ENCODE results near the gene CLEC4F.

CLEC4F gene, protein sequence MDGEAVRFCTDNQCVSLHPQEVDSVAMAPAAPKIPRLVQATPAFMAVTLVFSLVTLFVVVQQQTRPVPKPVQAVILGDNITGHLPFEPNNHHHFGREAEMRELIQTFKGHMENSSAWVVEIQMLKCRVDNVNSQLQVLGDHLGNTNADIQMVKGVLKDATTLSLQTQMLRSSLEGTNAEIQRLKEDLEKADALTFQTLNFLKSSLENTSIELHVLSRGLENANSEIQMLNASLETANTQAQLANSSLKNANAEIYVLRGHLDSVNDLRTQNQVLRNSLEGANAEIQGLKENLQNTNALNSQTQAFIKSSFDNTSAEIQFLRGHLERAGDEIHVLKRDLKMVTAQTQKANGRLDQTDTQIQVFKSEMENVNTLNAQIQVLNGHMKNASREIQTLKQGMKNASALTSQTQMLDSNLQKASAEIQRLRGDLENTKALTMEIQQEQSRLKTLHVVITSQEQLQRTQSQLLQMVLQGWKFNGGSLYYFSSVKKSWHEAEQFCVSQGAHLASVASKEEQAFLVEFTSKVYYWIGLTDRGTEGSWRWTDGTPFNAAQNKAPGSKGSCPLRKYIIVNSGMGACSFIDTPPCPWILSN

DNA sequence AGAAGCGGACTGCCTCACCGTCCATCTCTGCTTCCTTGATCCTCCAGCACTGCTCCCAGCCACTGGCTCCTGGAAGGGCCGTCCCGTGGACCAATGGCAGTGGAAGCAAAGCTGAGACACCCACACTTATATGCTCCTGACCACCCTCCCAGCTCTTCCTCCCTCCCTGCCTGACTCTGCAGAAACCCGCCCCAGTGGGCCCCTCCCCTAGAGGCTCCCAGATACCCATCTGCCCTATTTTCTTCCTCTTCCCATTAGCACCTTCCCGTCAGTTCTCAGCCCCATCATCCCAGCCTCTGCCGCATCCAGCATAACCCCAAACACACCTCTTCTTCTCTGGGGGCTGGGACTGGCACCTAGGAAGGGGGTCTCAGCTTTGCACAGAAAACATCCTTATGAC lies at the start of gene CLEC4F:
TSS of gene CLEC4F (minus strand) at position 101 of the 400 bp plus-strand sequence. CDS start at position 25, 76 bp downstream.
- no peak for DNase-seq

DNA sequence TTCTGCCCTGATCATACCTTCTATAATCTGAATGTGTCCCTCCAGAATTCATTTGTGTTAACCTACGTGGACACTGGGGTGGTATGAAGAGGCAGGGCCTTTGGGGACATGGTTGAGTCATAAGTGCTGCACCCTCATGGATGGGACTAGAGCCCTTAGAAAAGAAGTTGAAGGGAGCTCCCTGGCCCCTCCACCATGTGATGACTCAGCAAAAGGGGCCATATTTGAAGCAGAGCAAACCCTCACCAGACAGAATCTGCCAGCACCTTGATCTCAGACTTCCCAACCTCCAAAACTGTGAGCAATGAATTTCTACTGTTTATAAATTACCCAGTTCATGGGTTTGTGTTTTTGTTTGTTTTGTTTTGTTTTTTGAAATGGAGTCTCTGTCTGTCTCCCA lies 48.6 kb upstream of the CLEC4F start:
- no peak for DNase-seq

DNA sequence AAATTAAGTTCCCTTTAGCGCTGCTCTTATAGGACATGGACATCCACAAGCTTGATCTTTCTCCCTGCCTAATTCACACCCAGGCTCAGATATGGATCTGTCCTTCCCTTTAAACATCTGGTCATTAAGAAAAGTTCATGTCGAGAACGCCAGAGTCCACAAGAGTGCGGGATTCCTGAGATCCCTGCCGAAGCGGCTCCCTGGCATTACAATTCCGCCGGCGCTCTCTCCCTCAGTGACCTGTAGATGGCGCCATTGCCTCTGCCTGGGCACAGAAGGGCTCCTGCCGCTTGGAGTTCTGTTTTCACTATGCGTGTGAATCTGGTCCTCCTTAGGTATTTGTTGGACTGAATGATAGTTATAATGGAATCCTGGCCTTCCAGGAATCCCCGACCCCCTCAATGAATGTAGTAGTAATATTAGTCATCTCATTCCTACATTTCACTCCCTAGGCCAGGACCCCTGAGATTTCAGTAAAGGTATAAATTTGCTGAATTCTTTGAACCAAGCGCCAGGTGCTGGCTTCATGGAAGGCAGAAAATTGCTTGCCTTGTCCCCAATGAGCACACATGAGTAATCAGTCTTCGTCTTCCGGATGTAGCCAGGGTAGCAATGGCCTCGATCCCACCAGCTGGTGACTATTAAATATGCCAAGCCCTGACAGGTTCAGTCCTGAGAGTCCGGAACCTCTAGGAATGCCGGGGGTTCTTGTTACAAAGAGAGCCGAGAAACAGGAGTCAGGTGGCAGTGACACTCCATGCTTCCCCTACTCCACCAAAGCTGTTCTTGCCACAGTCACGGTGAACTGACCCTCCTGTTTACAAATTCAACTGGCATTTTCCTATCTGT lies 41.6 kb upstream of the CLEC4F start:
- DNase-seq, result no peak

DNA sequence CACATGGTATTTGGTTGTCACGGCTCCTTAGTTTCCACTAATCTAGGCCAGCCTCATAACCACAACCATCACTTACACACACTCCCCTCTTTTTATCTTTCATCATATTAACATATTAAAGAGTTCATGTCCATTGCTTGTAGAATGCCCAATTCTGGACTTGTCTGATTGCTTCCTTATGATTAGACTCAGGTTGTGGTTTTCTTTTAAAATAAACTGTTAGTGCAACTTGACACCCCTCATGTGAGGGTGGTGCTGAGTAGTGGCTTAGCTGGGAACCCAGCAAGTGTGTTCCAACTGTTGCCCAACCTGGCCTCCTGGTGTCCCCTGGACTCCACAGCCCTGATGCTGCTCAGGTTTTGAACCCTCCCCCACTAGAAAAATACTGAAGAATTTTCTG lies 35.3 kb upstream of the CLEC4F start:
- DNase-seq, result no peak

DNA sequence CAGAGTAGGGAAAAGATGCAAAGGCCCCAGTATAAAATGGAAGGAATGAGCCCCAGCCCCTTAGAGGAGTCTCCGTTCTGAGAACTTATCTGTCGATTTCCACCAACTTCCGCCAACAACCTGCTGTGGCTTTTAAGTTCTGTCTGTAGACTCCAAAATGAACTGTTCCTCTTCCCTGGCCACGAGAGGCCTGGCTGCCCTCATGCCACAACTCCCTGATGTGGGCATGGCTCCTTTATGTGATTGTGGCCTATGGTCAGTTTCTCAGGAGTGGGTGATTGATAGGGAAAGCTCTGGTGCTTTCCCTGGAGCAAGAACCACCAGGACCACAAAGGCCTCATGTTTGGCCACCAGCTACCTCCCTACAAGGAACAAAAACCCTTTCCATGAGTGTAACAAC lies 34.0 kb upstream of the CLEC4F start:
- DNase-seq, result no peak

DNA sequence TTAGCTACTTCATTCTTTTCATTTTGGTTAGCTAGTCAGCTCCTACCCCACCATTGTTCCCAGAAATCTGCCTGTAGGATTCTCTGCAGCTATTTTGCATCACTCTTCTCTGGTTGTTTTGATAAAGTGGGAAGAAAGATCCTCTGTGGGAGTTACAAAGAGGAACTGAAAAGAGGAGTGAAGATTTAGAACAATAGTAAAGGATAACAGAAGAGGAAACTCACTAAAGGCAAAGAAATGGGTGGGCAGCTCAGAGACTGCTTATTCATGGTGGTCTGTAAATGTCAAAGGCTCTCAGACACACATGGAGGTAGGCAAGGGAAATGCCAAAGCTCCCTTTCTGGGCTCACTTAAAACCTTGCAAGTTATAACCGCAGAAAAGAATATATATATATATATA lies 32.4 kb upstream of the CLEC4F start:
- no peak for DNase-seq

DNA sequence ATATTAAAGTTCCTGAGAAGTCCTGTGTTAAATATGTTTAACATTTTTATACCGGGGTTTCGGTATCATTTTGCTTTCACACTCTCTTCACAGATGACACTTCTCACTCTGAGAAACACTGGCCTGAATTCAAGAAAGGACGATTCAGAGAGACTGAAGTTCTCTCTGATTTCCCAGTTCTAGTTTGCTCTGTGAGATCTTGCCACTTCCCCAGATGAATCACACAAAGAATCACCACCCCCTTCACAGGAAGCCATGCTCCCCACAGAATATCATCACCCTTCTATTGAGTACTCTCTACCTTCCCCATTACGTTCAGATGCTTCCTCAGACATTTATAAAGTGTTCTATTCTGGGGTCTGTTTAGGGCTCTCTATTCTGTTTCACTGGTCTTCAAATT lies 31.3 kb upstream of the CLEC4F start:
- no peak for DNase-seq

DNA sequence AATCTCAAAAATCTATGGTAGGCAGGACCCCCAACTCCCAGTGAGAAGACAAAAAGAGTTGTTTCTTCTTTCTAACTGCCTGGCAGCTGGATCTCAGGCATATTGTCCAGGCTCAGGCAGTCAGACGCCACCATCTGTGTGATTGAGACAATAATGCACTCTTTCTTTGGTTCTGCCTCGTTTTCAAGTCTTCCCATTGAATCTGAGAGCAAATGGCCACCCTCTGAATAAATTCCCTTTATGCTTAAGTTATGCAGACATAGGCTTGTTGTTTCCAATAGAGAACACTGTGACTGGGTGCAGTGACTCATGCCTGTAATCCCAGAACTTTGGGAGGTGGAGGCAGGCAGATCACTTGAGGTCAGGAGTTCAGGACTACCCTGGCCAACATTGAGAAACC lies 30.5 kb upstream of the CLEC4F start:
- no peak for DNase-seq

DNA sequence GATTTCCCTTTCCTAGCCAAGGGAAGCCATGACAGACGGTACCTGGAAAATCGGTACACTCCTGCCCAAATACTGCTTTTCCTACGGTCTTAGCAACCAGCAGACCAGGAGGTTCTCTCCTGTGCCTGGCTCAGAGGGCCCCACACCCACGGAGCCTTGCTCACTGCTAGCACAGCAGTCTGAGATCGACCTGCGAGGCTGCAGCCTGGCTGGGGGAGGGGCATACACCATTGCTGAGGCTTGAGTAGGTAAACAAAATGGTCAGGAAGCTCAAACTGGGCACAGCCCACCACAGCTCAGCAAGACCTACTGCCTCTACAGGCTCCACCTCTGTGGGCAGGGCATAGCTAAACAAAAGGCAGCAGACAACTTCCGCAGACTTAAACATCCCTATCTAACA lies 22.0 kb upstream of the CLEC4F start:
- DNase-seq, result no peak

DNA sequence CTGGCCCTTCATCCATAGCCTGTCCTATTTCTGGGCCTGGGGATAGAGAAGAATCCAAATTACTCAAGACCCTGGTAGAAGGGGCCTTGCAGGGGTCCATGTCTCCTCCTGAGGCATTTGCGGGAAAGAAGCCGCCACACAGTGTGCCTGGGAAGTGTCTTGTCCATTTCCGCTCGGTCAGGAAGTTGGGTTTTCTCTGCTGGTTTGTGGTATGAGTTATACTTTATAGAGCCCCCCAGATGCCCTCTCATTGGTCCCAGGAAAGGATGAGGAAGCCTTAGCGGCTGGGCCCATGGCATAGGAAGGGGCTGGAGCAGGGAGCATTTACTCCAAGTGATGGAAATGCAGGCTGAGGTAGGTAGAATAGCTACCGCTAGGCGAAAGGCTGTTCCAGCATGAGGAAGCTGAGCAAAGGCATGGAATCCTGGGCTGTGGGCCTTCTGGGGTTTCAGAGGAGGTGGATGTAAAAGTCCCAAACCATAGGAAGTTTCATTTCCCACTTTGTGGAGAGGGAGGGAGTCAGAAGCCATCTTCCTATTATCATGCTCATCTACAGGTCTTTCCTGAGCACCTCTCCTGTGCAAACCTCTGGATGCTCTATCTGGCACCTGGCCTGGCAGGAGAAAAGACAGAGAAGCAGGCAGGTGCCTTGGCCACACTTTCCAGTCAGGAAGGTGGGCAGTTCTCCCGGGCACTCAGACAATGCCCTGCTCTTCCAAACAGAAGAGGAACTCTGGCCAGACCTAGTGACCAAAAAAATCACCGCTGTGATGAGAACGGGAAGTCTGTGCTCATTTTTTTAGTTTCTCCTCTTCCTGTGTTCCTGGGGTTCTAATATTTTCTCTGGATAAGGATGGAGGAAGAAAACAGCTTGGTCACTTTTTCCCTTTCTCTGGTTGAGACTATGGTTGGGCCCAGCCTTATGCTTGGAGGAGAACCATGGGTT lies 17.9 kb upstream of the CLEC4F start:
- no peak for DNase-seq

DNA sequence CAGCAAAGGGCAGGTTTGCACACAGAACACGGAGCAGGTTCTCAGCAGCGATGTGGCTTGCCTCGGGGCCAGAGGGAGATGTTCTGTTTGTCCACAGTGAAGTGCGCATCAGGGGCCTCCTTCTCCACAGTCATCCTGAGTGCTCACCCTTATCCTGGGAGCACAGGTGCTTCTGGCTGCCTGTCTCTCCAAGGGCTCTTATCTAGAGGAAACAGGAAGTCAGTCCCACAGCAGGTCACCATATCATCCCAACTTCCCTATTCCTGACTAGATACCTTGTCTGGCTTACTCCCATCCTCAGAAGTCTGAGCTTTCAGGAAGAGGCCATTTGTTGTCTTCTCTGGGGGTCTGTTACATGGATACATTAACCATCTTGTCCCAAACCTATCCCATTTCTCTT lies 15.2 kb upstream of the CLEC4F start, which contains the start of gene CD207:
TSS of gene CD207 (minus strand) at position 174 of the 400 bp plus-strand sequence. CDS start at position 134, 40 bp downstream.
- no peak for DNase-seq

DNA sequence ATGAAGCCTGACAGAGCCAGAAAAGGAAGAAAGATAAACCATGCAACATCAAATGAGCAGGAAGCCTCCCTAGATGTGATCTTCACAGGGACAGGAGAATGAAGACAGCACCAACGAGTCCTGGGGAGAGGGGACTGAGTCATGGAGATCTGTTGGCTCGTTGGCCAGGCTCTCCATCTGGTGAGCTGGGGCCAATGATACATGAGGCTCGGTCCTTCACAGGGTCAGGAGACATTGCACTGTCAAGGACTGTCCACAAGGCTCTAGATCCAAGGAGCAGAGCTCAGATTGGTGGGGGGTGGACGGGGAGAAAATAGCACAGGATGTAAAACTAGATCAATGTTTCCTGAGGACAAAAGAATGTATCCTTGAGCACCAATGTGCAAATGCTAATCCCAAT lies 14.5 kb upstream of the CLEC4F start:
- no peak for DNase-seq

DNA sequence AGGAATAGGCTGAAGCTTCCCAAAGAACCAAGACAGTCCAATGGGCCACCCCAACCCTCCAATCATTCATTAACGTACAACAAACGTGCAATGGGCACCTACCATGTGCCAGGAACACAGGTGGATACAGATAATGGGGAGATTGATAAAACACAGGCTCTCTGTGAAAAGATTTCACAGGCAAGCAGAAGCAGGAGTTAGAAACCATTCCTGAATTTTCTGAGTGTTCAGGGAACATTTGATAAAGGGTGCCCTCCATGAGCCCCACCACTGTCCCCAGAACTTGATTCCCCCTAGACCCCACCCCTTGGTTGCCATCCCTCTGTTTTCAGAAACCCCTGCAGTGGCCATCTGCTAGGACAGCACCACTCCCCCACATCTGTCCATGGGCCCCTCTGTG lies 13.7 kb upstream of the CLEC4F start:
- no peak for DNase-seq

DNA sequence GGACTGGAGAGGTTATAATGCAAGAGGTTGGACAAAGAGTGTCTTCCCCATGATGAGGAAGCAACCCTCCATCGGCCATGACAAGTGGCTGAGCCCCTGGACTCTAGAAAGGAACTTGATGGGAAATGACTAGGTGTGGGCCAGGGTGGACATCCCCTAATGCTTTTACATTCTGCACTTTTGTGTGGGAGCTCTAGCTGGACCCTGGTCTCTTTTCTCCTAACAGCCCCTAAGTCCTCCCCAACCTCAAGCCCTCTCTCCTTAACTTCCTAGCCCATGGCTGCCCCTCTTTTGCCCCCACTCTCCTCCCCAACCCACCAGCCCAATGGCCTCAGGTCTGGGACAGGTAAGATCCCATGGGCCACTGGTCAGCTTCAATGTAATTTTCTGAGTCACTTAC lies 12.8 kb upstream of the CLEC4F start:
- no peak for DNase-seq

DNA sequence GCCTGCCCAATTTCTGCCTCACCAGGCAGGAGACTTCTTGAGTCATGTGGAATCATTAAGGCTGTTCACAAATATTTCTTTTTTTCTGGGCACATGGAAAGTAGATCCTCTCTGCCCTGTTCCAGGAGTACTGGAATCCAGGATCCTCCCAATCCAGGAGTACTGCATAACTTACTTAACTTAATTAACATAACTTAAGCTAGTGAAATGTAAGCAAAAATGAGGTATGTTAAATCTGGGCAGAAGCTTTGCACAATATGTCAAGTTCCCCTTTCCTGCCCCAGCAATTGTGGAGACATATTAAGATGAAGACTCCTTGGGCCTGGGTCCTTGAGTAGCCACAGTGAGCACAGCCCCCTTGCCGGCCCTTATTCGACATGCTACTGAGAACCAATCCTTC lies 12.0 kb upstream of the CLEC4F start:
- DNase-seq, result no peak

DNA sequence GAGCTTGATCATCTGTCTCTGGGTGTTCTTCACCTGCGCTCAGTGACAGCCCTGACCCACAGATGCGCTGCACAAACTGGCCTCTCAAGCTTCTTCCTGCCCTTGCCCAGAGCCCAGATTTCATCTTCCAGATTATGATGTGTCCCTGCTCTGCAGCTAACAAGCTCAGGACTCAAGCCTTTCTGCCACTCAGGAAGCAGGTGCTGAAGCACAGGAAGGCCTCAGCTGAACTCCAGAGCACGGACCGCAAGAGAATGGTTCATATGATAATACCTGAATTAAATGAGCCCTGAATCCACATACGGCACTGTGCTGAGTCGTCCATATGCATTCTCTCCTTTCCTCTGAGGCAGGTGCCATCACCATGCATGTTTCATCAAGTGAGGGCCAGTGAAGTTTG lies 11.5 kb upstream of the CLEC4F start:
- DNase-seq, result no peak

DNA sequence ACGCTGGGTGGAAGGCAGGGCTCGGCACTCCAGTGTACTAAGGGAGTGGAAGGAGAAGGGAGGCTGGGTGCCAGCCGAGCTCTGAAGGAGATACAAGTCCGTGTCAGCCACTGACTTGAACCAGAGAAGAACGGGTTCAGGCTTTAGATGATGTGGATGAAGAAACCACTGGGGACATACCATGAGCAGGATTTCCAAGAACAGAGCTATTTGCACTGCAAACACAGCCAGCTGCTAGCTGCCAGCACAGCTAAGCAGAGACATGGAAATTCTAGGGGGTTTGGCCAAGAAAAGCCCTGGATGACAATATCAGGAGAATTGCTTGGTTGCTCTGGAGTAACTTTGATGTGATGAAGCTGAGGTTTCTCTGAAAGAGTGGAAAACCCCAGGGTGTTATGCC lies 10.0 kb upstream of the CLEC4F start:
- no peak for DNase-seq

DNA sequence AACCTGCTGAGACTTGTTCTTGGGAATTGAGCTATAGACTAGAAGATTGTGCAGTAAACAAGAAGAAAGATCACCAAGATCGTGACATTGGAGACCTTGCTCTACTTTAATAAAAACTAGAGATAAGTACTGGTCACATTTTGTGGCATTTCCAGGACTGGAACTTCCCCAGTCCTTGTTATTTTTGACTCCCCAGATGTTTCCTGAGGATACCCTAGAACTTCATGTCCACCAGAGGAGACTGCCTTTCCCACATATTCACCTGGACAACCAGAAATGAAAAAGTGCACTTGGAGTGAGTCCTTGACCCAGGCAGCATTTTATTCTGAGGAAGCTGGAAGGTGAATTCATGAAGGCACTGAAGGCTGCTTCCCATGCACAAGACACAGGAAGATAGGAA lies 9.5 kb upstream of the CLEC4F start:
- DNase-seq, result no peak

DNA sequence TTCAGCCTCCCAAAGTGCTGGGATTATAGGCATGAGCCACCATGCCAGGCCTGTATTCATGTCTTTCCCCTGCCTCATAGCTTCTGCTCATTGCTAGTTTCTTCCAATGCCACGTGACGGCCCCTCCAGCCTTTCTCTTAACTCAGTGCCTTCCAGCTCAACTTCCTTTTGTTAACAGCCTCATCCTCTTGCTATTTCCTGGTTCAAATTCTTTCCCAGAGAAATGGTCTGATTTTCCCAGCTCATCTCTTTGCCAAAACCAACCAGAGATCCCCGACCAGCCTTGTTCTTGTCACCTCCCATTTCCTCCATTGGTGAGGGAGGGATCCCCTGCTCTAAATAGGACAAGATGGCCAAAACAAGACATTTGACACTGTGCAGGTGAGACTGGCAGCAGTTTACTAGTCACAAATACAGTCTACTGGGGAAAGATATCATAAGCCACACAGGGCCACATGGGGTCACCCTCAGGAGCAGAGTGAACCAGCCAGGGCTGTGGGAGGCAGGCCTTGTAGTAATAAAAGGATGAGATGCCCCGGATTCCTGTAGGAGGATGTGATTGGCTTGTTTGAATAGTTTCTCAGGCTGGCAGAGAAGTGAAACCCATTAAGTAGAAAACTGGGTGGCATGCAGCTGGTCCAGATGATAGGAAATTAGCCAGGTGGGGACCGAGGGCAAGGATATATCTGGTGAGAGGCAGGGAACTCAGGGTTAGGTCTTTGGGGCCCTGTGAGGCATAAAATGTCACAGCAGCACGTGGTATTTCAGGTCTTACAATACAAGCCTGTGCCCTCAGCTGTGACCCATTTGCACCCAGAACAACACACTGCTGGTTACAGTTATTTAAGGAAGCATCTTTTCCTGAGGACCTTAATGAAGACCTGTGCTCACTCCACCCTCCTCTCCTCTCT lies 8.8 kb upstream of the CLEC4F start:
- DNase-seq, result no peak

DNA sequence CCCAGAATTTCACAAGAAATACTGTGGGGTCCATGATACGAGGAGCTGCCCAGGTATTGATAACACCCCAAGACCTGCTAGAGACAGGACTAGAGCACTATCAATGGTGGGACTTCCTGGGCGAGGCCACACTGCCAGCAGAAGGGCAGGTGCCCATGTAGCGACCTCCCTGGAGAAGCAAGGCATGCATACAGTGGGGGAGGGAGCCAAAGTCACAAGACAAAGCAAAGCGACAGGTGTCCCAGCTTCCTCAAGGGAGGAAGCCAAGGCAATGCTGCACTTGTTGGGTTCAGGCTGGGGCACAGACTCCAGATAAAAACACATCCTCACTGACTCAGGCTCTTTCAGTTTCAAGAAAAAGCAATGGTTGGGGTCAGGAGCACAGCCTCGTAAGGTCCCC lies 7.7 kb upstream of the CLEC4F start:
- peak; percentile 10 for DNase-seq

DNA sequence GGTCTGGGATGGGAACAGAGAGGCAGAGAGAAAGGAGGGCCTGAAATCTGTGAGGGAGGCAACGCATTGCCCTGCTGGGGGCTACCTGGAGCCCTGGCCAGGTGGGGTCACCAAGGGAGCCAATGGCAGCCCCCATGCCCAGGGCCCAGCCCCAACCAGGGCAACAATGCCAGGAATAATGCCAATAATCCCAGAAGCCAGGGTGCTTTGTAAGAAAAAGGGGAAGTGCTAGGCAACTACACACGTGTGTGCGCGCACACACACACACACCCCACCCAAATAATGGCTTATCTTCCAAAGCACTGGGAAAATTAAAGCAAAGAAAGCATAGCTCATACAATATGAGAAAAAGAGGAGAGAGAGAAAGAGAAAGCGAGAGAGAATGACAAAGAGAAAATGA lies 7.0 kb upstream of the CLEC4F start:
- DNase-seq, result no peak

Measured in NCI-H1436 treated with DMSO at 0.1 percent for 48 hours (cell line).